Fibroblast of lung (primary cell): ENCODE results near the gene PTPN14. TPM values are rescaled to one million over a fixed set of nuclear protein-coding genes. Genes with fewer than 3 reads are reported as not detected.
A peak's percentile ranks its signal among the peaks of the same experiment; 100 is the strongest.

Experiments
- DNase-seq, 2 donors: peaks; one replicate each; pipeline versions ENCODE4 v3.0.0 to v3.0.0-alpha.2; 2010; ENCODE audit warnings: low read depth in 2 of 2
- H2AFZ ChIP-seq: 2 replicates; pipeline ENCODE4 v1.5.1; 2012; ENCODE audit warnings: low read length, control low read depth, inconsistent platforms
- H3K27ac ChIP-seq: 2 replicates; pipeline ENCODE4 v1.5.1; 2011; ENCODE audit warnings: low read length, control low read depth; ENCODE audit not compliant: insufficient read depth
- H3K27me3 ChIP-seq: 2 replicates; pipeline ENCODE4 v1.5.1; 2011; ENCODE audit warnings: mild to moderate bottlenecking, low read length; ENCODE audit not compliant: control insufficient read depth, insufficient read depth
- H3K36me3 ChIP-seq: 2 replicates; pipeline ENCODE4 v1.5.1; 2011; ENCODE audit warnings: low read length; ENCODE audit not compliant: control insufficient read depth, insufficient read depth
- H3K4me1 ChIP-seq: 2 replicates; pipeline ENCODE4 v1.5.1; 2011; ENCODE audit warnings: low read length; ENCODE audit not compliant: control insufficient read depth, insufficient read depth; ENCODE audit errors: extremely low read depth
- H3K4me2 ChIP-seq: 2 replicates; pipeline ENCODE4 v1.5.1; 2011; ENCODE audit warnings: low read length, control low read depth; ENCODE audit not compliant: insufficient read depth; ENCODE audit errors: extremely low read depth
- H3K4me3 ChIP-seq, 4 experiments: fragments of 200-600 bp in 1 of 4; sonication (generic) in 1 of 4; replicated peaks in 1 of 4; 2 replicates each; pipeline ENCODE4 v1.5.1; 2011 to 2016; ENCODE audit warnings: low read length in 4 of 4, low read depth in 3 of 4, mild to moderate bottlenecking in 3 of 4, control low read depth in 2 of 4, inconsistent platforms in 1 of 4, mixed read lengths in 1 of 4; ENCODE audit not compliant: insufficient read depth in 1 of 4; ENCODE audit errors: control extremely low read depth in 1 of 4
- H3K79me2 ChIP-seq: 2 replicates; pipeline ENCODE4 v1.5.1; 2012; ENCODE audit warnings: mild to moderate bottlenecking, low read length, inconsistent platforms; ENCODE audit not compliant: control insufficient read depth, insufficient read depth
- H3K9ac ChIP-seq: 2 replicates; pipeline ENCODE4 v1.5.1; 2011; ENCODE audit warnings: mild to moderate bottlenecking, low read length, control low read depth; ENCODE audit not compliant: insufficient read depth
- H3K9me3 ChIP-seq: 2 replicates; pipeline ENCODE4 v1.5.1; 2012; ENCODE audit warnings: low read depth, low read length; ENCODE audit not compliant: control insufficient read depth, insufficient read depth
- H4K20me1 ChIP-seq: 2 replicates; pipeline ENCODE4 v1.5.1; 2011; ENCODE audit warnings: low read length; ENCODE audit not compliant: control insufficient read depth, insufficient read depth; ENCODE audit errors: extremely low read depth
- CTCF ChIP-seq, 2 donors: IDR thresholded peaks in 1 of 2; conservative IDR thresholded peaks in 1 of 2; 1 replicate in 1 of 2; 2 replicates in 1 of 2; pipeline ENCODE4 v1.5.1; 2011 to 2012; ENCODE audit warnings: low read length in 2 of 2, control low read depth in 1 of 2, inconsistent platforms in 1 of 2, low read depth in 1 of 2, mild to moderate bottlenecking in 1 of 2
- EZH2 ChIP-seq: IDR thresholded peaks from 2 replicates; pipeline ENCODE4 v1.5.1; 2012; ENCODE audit warnings: low read length, control low read depth, mild to moderate bottlenecking; ENCODE audit errors: missing control alignments
- polyA plus RNA-seq, 2 donors: library from polyadenylated mRNA; depleted of rRNA in 1 of 2; stranded (reverse) in 1 of 2; unstranded in 1 of 2; fragments of >200 nt; gene quantifications; 2 replicates each; pipeline ENCODE4 v1.2.1, GENCODE V29; 2011 to 2012; ENCODE audit warnings: missing spikeins in 1 of 2
- total RNA-seq: library from RNA; depleted of rRNA; stranded (reverse); fragments of >200 nt; gene quantifications from 2 replicates; pipeline ENCODE4 v1.2.1, GENCODE V29; 2014

Gene PTPN14
- total and polyA plus RNA-seq, 2 donors (not counting 1 experiment from before 2014, with no cell fraction given): 38.7 to 56.1 TPM

- H2AFZ ChIP-seq: no peak overlapping the region
- H3K9me3 ChIP-seq: no peaks in the 10 kb centered on the region
- no peak overlapping the region for H3K9ac ChIP-seq
- H3K4me1 ChIP-seq: peaks cover 3% of the 10 kb centered on the region
- H3K27me3 ChIP-seq: no peaks in the 10 kb centered on the region
- peaks cover 23% of the 10 kb centered on the region for H3K36me3 ChIP-seq
- H3K79me2 ChIP-seq: no peaks in the 10 kb centered on the region
- no peak for TF ChIP-seq CTCF (conservative IDR thresholded peaks at IDR 0.05 in 1 of 2, IDR thresholded peaks at IDR 0.05 in 1 of 2; ENCODE audit: low read depth in 1 of 2, low read length in 2 of 2)
- TF ChIP-seq EZH2: no peak
- DNase-seq: peak in 1 of 2 donors; percentile 59
- no peak overlapping the region for H3K4me2 ChIP-seq
- no peak overlapping the region for H3K4me3 ChIP-seq
- H3K27ac ChIP-seq: no peak overlapping the region
- H4K20me1 ChIP-seq: no peaks in the 10 kb centered on the region
These were observed 187.0 kb downstream of the PTPN14 start for GRCh38 chr1:214364386-214364785.

GRCh38 chr1:214363386-214363785 is 188.0 kb downstream of the PTPN14 start:
- Histone ChIP-seq H3K27ac (no peak overlapping the region), H3K4me2 (no peak overlapping the region)

GRCh38 chr1:214362188-214362882 is 189.1 kb downstream of the PTPN14 start:
- Histone ChIP-seq H3K9ac (no peak overlapping the region), H3K79me2 (no peaks in the 10 kb centered on the region), H3K36me3 (peaks cover 18% of the 10 kb centered on the region), H3K27me3 (no peaks in the 10 kb centered on the region), H3K4me1 (peaks cover 3% of the 10 kb centered on the region), H2AFZ (no peak overlapping the region), H3K27ac (no peak overlapping the region), H3K4me3 (no peak overlapping the region), H3K4me2 (no peak overlapping the region), H3K9me3 (no peaks in the 10 kb centered on the region), H4K20me1 (no peaks in the 10 kb centered on the region)
- peak; percentile 36 to 86 for DNase-seq
- TF ChIP-seq CTCF (conservative IDR thresholded peaks at IDR 0.05 in 1 of 2, IDR thresholded peaks at IDR 0.05 in 1 of 2; ENCODE audit: low read depth in 1 of 2, low read length in 2 of 2) (no peak), EZH2 (no peak)

More at GRCh38 chr1:214363386-214363785, 188.0 kb downstream of the PTPN14 start:
- Histone ChIP-seq H3K79me2 (no peaks in the 10 kb centered on the region), H3K27me3 (no peaks in the 10 kb centered on the region), H3K4me1 (peaks cover 3% of the 10 kb centered on the region), H4K20me1 (no peaks in the 10 kb centered on the region), H3K9me3 (no peaks in the 10 kb centered on the region), H3K9ac (no peak overlapping the region), H3K4me3 (no peak overlapping the region), H2AFZ (no peak overlapping the region), H3K36me3 (peaks cover 21% of the 10 kb centered on the region)
- peak in 1 of 2 donors; percentile 24 for DNase-seq
- TF ChIP-seq EZH2 (no peak), CTCF (conservative IDR thresholded peaks at IDR 0.05 in 1 of 2, IDR thresholded peaks at IDR 0.05 in 1 of 2; ENCODE audit: low read depth in 1 of 2, low read length in 2 of 2) (no peak)
